Endothelial cell of umbilical vein (primary cell): ENCODE data around the gene WSB1. TPM values are rescaled to one million over a fixed set of nuclear protein-coding genes. Genes with fewer than 3 reads are reported as not detected.

Source experiments
- BruUV-seq: library from RNA; stranded (reverse); fragments of 400-500 nt; replicated peaks from 2 replicates; lab custom pipeline; 2021; lab: Mats Ljungman, UMichigan
- CTCF ChIA-PET: fragments of 300-600, 350-600 bp; sonication (Branson Sonifier 250); formaldehyde crosslinking; loops from one replicate; lab custom pipeline; 2021; ENCODE audit warnings: antibody characterized with exemption, inconsistent platforms; lab: Charles Lee
- POLR2A ChIA-PET: fragments of 300-600, 350-600 bp; sonication (Branson Sonifier 250); formaldehyde crosslinking; loops from one replicate; lab custom pipeline; 2021; ENCODE audit warnings: antibody characterized with exemption, inconsistent platforms; lab: Charles Lee
- DNase-seq: peaks from one replicate; pipeline ENCODE4 v3.0.0-alpha.2; 2011; ENCODE audit warnings: low read depth, low spot score
- FAIRE-seq: peaks from 2 replicates; lab custom pipeline; 2011; peaks lifted over from hg19 to GRCh38; lab: Jason Lieb, UNC
- H2AFZ ChIP-seq: 2 replicates; pipeline ENCODE4 v1.6.0; 2012; ENCODE audit warnings: low read depth, low read length, control low read depth, inconsistent platforms
- H3K27ac ChIP-seq: 2 replicates; pipeline ENCODE4 v1.5.1; 2011; ENCODE audit warnings: low read depth, mild to moderate bottlenecking, control low read depth, low read length, moderate library complexity; ENCODE audit not compliant: insufficient read depth
- H3K27me3 ChIP-seq, 2 experiments: 2 replicates each; pipeline versions ENCODE4 v1.6.0 to v1.6.1; 2011; ENCODE audit warnings: low read length in 2 of 2, mixed read lengths in 1 of 2; ENCODE audit not compliant: control insufficient read depth in 2 of 2, insufficient read depth in 2 of 2
- H3K36me3 ChIP-seq, 2 experiments: 2 replicates in 1 of 2; 3 replicates in 1 of 2; pipeline ENCODE4 v1.5.1; 2011; ENCODE audit warnings: low read length in 2 of 2, mild to moderate bottlenecking in 1 of 2, moderate library complexity in 1 of 2; ENCODE audit not compliant: control insufficient read depth in 2 of 2, insufficient read depth in 2 of 2; ENCODE audit errors: extremely low read depth in 1 of 2
- H3K4me1 ChIP-seq: 3 replicates; pipeline ENCODE4 v1.5.1; 2011; ENCODE audit warnings: mild to moderate bottlenecking, low read length; ENCODE audit not compliant: control insufficient read depth, insufficient read depth; ENCODE audit errors: extremely low read depth
- H3K4me2 ChIP-seq: 2 replicates; pipeline ENCODE4 v1.6.1; 2011; ENCODE audit warnings: low read length, control low read depth, mixed read lengths; ENCODE audit not compliant: insufficient read depth
- H3K4me3 ChIP-seq, 3 experiments: fragments of 200-600 bp in 1 of 3; sonication (generic), shearing (Covaris generic) in 1 of 3; replicated peaks in 1 of 3; 2 replicates each; pipeline ENCODE4 v1.5.1; 2011 to 2016; ENCODE audit warnings: control low read depth in 3 of 3, low read length in 3 of 3, mild to moderate bottlenecking in 2 of 3, inconsistent platforms in 1 of 3, low read depth in 1 of 3, moderate library complexity in 1 of 3; ENCODE audit not compliant: insufficient read depth in 1 of 3
- H3K79me2 ChIP-seq: 2 replicates; pipeline ENCODE4 v1.6.0; 2012; ENCODE audit warnings: low read length, inconsistent platforms; ENCODE audit not compliant: control insufficient read depth, insufficient read depth
- H3K9ac ChIP-seq: replicated peaks from 2 replicates; pipeline ENCODE3; 2011; ENCODE audit warnings: low read length, control low read depth; ENCODE audit not compliant: insufficient read depth; ENCODE audit errors: extremely low read depth
- H3K9me1 ChIP-seq: replicated peaks from 3 replicates; pipeline ENCODE4 v1.6.0; 2011; ENCODE audit warnings: mild to moderate bottlenecking, low read length; ENCODE audit not compliant: control insufficient read depth, insufficient read depth; ENCODE audit errors: extremely low read depth
- H3K9me3 ChIP-seq: replicated peaks from 2 replicates; pipeline ENCODE4 v1.5.1; 2012; ENCODE audit warnings: low read length, inconsistent platforms; ENCODE audit not compliant: control insufficient read depth, insufficient read depth
- H4K20me1 ChIP-seq: replicated peaks from 2 replicates; pipeline ENCODE3; 2011; ENCODE audit warnings: mild to moderate bottlenecking, low read length; ENCODE audit not compliant: control insufficient read depth, insufficient read depth; ENCODE audit errors: extremely low read depth
- CTCF ChIP-seq, 2 donors: IDR thresholded peaks; 1 replicate in 1 of 2; 2 replicates in 1 of 2; pipeline ENCODE4 v1.5.1; 2011; ENCODE audit warnings: low read length in 2 of 2, mild to moderate bottlenecking in 2 of 2, moderate library complexity in 2 of 2, control low read depth in 1 of 2, inconsistent platforms in 1 of 2, low read depth in 1 of 2; ENCODE audit not compliant: insufficient read depth in 1 of 2; ENCODE audit errors: extremely low read depth in 1 of 2
- EZH2 ChIP-seq: IDR thresholded peaks from 2 replicates; pipeline ENCODE4 v1.6.1; 2012; ENCODE audit warnings: borderline replicate concordance, low read depth, mild to moderate bottlenecking, moderate library complexity, low read length, inconsistent platforms; ENCODE audit not compliant: severe bottlenecking
- FOS ChIP-seq: IDR thresholded peaks from 2 replicates; pipeline ENCODE4 v1.6.1; 2011; ENCODE audit warnings: mild to moderate bottlenecking, low read length, moderate library complexity, borderline replicate concordance; ENCODE audit not compliant: insufficient read depth
- GATA2 ChIP-seq: IDR thresholded peaks from 2 replicates; pipeline ENCODE4 v1.7.0; 2011; ENCODE audit warnings: low read depth, mild to moderate bottlenecking, moderate library complexity, mixed read lengths, low read length; ENCODE audit not compliant: insufficient read length, insufficient read depth
- JUN ChIP-seq: IDR thresholded peaks from 2 replicates; pipeline ENCODE4 v1.6.1; 2011; ENCODE audit warnings: borderline replicate concordance, low read depth; ENCODE audit not compliant: insufficient read length, insufficient read depth
- MAX ChIP-seq: IDR thresholded peaks from 2 replicates; pipeline ENCODE4 v1.6.1; 2011; ENCODE audit not compliant: insufficient read depth, insufficient read length
- MYC ChIP-seq: IDR thresholded peaks from one replicate; pipeline ENCODE4 v1.6.1; 2011; ENCODE audit warnings: mild to moderate bottlenecking, low read depth, low read length
- POLR2A ChIP-seq: IDR thresholded peaks from 2 replicates; pipeline ENCODE4 v1.6.1; 2012; ENCODE audit warnings: low read depth, mild to moderate bottlenecking, control low read depth, low read length
- POLR2AphosphoS5 ChIP-seq: IDR thresholded peaks from 2 replicates; pipeline ENCODE4 v1.6.1; 2012; ENCODE audit warnings: low read depth, mild to moderate bottlenecking, control low read depth, low read length, moderate library complexity; ENCODE audit not compliant: insufficient read depth
- dilution Hi-C: fragments of 300-500 bp; cut with MboI; formaldehyde crosslinking; loops from one replicate; pipeline ENCODE4 v1.15.0; 2019; ENCODE audit warnings: low sequenced_read_pairs; ENCODE audit not compliant: extremely low pct_ligation_motif_present
- intact Hi-C: fragments of 100-400 bp; cut with micrococcal nuclease; formaldehyde crosslinking; loops from one replicate; pipeline ENCODE4 v1.10.0; 2022
- polyA plus RNA-seq, 4 experiments: library from polyadenylated mRNA; depleted of rRNA in 3 of 4; stranded (reverse) in 3 of 4; unstranded in 1 of 4; fragments of >200 nt; gene quantifications; 2 replicates each; pipeline versions ENCODE4 v1.2.1 to v1.2.3, GENCODE V29; 2011 to 2012; ENCODE audit warnings: missing spikeins in 1 of 4
- total RNA-seq: library from RNA; stranded (reverse); gene quantifications from 2 replicates; pipeline ENCODE4 v1.2.3, GENCODE V29; 2021

Gene WSB1
- total and polyA plus RNA-seq, 2 donors (not counting 3 experiments of a cell fraction or from before 2014, with no cell fraction given): 471 to 736 TPM

- Histone ChIP-seq H3K4me2 (no peak overlapping the region), H3K4me1 (peaks cover 31% of the 10 kb centered on the region), H2AFZ (no peak overlapping the region), H3K36me3 (no peaks in the 10 kb centered on the region), H3K79me2 (no peaks in the 10 kb centered on the region), H3K9me1 (no peaks in the 10 kb centered on the region), H3K9ac (no peak overlapping the region), H3K9me3 (no peaks in the 10 kb centered on the region), H3K27me3 (no peaks in the 10 kb centered on the region), H4K20me1 (no peaks in the 10 kb centered on the region), H3K27ac (no peak overlapping the region), H3K4me3 (no peak overlapping the region)
- BruUV-seq: no TSS peak
- TF ChIP-seq MYC (no peak), MAX (no peak), POLR2AphosphoS5 (no peak), CTCF (IDR thresholded peaks at IDR 0.05; ENCODE audit: extremely low read depth in 1 of 2, insufficient read depth in 1 of 2, low read depth in 1 of 2, low read length in 2 of 2) (no peak), POLR2A (no peak), FOS (no peak), EZH2 (no peak), JUN (no peak), GATA2 (no peak)
- intact Hi-C loops: no loop called here
- DNase-seq: no peak
- dilution Hi-C loops: no loop called here
- ChIA-PET POLR2A (no interaction called here), CTCF (interaction anchor here (1.4 to 3.8 kb wide), 2 partner anchors 9 to 106 kb away, joined by 6 to 15 read pairs; no protein-coding TSS in a partner anchor)
- FAIRE-seq: no peak
Measured at GRCh38 chr17:27342059-27342458, 48.1 kb downstream of the WSB1 start.
